D721Med (cell line): Measurements from ENCODE around the gene CDK5R2.

Experiments used
- DNase-seq: peaks from one replicate; pipeline ENCODE4 v3.0.0; 2011; ENCODE audit warnings: low spot score; ENCODE audit not compliant: insufficient read length
- FAIRE-seq: peaks from 2 replicates; lab custom pipeline; 2011; peaks lifted over from hg19 to GRCh38; lab: Jason Lieb, UNC
- CTCF ChIP-seq: IDR thresholded peaks from 2 replicates; pipeline ENCODE4 v1.5.1; 2012; ENCODE audit warnings: mild to moderate bottlenecking, control low read depth; ENCODE audit not compliant: insufficient read depth; ENCODE audit errors: missing control alignments

The CDK5R2 gene

GRCh38 chr2:219000569-219000960 is 41.1 kb downstream of the CDK5R2 start:
- TF ChIP-seq CTCF, result no peak
- FAIRE-seq (no peak), DNase-seq (no peak)

GRCh38 chr2:219001100-219001576 is 41.7 kb downstream of the CDK5R2 start:
- no peak for TF ChIP-seq CTCF
- FAIRE-seq, result no peak
- no peak for DNase-seq

DNA sequence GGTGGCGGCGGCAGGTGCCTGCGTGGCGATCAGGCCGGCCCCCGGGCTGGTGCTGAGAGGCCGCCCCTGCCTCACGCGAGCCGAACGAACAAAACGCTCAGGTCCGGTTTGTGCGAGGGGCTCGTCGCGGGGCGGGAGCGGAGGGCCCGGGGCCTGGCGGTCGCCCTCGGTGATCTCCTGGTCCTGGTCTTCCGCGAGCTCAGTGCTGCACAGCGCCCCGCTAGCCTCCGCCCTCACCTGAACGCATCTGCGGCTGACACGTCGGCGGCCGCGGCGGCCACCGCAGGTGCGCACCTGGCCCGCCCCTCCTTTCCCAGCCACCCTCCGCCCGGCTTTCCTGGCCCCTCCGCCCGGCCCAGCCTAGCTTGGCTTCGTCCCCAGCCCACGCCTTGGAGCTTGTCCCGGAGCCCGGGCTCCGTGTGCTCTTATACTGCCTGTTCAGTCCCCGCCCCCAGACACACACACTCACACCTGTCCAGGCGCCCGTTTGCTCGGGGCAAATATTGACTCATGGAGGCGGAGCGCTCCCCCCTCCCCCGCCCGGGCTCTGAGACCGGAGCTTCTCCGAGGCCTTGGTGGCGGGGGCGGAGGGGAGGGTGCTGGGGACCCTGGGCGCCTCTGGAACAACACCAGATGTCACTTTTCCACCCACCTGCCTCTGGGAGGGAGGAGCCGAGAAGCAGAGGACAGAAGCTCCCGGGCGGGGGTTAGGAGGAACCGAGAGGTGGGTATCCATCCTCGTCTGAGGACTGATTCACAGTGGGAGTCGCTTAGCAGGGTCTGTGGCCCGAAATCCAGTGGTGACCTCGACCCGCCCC is 42.3 kb downstream of the CDK5R2 start:
- FAIRE-seq (no peak), DNase-seq (no peak)
- TF ChIP-seq CTCF, result no peak

GRCh38 chr2:219002395-219003266 is 43.2 kb downstream of the CDK5R2 start:
- no peak for FAIRE-seq
- peak; percentile 50 for TF ChIP-seq CTCF
- DNase-seq, result peak; percentile 71

DNA sequence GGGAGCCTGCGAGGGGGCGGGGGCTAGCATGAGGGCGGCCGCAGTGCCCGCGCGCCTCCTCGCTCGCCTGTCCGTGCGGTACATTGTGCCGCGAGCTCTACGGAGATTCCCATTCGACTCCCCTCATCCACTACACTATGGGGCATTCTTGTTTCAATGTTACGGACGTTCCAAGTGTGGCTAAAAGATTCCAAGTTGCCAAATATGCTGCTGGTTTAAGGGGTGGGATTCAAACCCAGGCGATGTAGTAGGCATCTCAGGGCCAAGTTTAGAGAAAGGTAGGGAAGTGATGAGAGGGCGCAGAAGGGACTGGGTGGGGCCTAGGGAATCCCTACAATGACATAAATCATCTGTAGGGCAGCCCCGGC is 43.8 kb downstream of the CDK5R2 start:
- no peak for FAIRE-seq
- no peak for TF ChIP-seq CTCF

DNA sequence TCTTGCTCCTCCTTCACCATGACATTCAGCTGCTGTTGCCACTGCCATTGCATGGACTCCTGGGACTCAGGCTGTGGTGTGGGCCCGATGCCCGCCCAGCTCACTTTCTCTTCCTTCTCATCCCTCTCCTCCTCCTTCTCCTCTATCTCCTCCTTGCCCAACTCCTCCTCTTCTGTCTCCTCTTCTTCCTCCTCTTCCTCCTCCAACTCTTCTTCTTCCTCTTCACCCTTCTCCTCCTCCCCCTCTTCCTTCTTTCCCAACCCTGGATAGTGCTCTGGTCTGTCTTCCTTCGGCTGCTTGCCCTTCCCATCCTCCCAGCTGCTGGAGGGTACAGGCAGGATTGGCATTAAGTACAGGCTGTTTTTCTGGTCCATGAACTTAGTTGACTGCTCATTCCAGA is 44.5 kb downstream of the CDK5R2 start:
- no peak for FAIRE-seq
- no peak for DNase-seq
- TF ChIP-seq CTCF, result no peak

More for the DNA sequence above, 43.8 kb downstream of the CDK5R2 start:
- DNase-seq, result no peak
